Measurements from ENCODE around the gene NGLY1.

Gene NGLY1

GRCh38 chr3:25783661-25784512, 644 bp upstream of the NGLY1 start:
- peak; percentile 62 for DNase-seq

DNA sequence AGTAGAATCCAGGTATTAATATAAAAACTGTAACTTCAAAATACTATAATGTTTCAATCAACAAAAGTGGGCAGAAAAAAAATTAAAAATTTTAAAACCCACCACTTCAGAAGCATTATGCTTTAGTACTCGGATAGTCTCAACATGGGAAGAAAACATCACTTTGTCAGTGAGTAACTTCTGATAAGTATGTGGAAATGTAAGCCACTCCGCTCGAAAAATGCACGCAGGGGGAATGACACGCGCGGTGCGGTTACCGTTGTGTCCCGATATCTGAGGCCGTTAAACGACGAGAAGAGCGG, 656 bp downstream of the NGLY1 start:
- no peak for DNase-seq

DNA sequence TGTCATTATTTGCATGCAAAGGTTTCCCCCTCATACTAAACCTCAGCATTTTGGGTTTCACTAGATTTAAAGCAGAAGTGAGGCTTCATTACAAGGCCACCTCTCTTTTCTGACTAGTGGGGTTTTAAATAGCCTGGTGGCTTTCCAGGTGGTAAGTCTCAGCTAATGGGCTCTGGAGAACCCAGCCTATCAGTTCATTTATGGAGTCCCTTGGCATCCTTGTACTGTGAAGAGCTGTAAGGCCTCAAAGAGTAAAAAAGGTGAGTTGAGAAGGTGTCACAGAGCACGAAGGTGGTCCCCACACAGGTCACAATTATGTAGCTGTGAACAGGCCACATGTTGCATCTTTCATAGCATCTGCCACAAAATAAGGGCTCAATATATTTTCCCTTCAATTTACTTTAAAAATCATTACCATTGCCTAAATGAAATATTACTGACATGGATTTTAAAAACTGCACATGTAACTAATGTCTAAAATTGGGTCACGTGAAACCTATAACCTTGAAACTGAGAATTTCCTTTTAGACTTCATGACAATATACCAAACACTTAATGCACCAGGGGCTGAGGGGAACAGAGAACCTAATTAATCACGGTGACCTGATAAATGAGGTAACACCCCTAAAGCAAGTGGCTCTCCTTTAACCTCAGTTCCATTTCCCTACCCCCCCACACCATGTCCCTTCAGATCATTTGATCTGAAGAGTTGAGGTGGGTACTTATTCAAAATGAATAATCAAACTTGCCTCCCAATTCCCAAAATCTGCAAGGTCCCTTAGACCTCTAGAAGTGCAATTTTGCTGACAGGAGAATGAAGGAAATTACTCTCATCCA, 1.3 kb downstream of the NGLY1 start:
- no peak for DNase-seq

- DNase-seq = no peak
Observed at GRCh38 chr3:25781145-25781757, 2.0 kb downstream of the NGLY1 start.

DNA sequence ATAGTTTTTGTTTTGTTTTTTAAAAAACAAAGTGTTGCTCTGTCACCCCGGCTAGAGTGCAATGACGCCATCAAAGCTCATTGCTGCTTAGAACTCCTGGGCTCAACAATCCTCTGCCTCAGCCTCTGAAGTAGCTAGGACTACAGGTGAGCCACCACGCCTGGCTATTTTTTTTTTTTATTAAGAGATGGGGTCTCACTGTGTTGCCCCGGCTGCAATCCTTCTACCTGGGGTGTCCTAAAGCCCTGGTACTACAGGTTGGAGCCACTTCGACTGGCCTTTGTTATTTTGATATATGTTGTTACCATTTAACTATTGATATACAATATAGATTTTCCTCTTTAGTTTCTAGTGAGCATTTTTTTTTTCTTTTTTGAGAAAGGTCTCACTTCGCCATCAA, 2.6 kb downstream of the NGLY1 start:
- DNase-seq = no peak

DNA sequence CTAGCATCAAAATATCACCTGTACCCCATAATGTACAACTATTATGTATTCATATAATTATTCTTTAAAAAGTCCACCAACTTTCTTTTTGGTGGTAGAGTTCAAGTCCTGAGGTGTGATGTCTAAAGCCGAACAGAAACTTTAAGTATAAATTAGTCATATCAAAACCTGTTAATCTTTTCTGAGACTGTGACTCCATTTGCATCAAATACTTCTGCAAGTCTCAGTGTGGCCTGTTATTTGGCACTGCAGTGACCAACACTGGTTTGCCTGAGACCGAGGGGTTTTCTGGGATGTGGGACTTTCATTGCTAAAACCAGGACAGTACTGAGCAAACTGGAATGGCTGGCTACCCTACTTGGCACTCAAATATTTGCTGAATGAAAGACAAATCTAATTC, 7.3 kb downstream of the NGLY1 start:
- DNase-seq = no peak

GRCh38 chr3:25768851-25769250, 14.4 kb downstream of the NGLY1 start:
- DNase-seq = no peak

DNA sequence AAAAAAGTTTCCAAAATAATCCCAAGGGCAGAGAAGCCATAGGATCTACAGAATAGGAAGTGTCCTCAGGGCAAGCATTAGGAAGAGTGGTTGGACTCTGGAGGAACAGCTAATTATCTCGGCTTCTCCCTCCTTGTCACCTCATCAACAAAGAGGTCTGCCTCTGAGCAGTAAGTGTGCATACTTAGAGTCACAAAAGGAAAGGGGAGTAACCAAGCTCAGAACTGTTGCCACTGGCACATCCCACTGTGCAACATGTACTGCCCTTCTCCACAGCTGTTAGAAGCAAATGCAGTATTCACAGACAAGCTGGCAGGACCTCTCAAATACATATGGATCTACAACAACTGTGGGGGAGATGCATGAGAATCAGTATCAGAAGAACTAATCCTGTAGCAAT, 31.5 kb downstream of the NGLY1 start:
- no peak for DNase-seq

DNA sequence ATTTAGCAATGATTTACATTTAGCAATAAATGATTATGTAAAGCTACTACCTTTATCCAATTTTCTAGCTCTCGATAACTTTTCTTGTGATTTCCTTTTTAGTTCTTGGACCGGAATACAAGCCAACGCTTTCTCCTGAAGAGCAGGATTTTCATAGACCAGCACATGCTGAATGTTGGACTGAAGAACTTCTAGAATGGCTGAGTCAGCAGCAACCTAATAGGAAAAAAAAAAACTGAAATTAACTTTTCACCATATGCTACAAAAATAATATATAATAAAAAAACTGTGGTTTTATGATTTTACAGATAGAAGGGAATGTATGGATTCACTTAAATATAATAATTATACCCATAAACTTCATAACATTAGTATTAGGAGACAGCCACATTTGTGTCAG, 32.2 kb downstream of the NGLY1 start:
- no peak for DNase-seq

DNA sequence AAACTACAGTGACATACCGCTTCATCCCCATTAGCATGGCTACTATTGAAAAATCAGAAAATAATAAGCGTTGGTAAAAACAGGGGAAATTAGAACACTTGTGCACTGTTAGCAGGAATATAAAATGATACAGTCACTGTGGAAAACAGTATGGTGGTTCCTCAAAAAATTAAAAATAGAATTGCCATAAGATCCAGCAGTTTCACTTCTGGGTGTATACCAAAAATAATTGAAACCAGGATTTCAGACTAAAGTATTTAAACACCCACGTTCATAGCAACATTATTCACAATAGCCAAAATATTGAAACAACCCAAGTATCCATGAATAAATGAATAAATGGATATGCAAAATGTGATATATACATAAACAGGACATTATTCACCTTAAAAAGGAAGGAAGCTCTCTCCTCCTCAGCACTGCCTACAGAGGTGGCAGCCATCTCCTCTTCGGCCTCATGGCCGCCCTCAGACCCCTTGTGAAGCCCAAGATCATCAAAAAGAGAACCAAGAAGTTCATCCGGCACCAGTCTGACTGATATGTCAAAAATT, 34.1 kb downstream of the NGLY1 start:
- no peak for DNase-seq

DNA sequence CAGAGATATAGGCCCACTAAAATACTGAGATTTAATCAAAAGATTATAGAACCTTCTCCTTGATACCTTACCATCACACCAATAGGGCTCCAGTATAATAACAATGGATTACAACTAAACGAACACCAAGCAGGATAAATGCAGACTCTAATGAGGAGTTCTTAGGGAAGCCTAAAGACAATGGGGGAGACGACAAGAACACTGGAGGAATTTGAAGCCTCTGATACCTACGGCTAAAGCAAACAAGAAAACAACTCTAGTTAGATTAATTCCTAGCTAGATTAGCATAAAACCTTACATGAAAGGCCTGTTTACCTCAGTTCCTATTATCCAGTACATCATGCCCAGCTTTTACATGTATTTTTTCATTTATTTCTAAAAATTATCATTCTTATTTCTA, 35.1 kb downstream of the NGLY1 start:
- no peak for DNase-seq

GRCh38 chr3:25747033-25747432, 36.2 kb downstream of the NGLY1 start:
- no peak for DNase-seq

DNA sequence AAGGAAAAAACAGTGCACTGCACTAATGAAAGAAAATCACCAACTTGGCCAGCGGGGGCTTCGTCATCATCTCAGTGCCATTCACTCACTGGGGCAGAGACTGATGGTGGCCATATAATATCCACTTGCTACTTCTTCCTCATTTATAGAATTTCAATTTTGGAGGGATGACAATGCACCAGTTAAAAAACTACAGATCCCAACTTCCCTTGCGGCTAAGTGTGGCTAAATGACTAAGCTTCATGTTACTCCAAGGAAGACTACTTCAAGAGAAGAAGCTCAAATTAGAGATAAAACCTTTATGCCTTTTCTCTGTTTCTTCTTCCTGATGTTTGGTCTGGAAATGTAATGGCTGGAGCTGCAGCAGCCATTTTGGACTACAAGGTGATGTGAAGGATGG, 38.8 kb downstream of the NGLY1 start:
- DNase-seq = no peak

DNA sequence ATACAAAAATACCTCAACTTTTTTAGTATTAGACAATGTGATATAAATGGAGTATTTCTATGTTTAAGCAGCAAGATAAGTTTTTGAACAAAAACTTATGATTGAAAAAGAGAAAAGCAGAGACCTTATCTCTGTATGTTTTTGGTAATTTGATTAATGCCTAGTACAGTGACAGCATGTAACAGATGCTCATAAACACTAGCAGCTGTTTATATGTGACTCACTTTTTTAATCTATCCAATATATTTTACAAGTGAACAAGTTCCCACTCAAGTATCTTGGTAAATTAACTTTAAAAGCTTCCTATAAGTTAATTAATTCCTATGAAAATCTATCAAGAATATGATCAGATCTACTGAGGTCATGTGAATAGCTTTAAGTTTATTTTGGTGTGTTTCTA, 55.1 kb downstream of the NGLY1 start:
- DNase-seq = no peak

GRCh38 chr3:25727316-25727715, 55.9 kb downstream of the NGLY1 start:
- no peak for DNase-seq

GRCh38 chr3:25725810-25726209, 57.4 kb downstream of the NGLY1 start:
- no peak for DNase-seq

DNA sequence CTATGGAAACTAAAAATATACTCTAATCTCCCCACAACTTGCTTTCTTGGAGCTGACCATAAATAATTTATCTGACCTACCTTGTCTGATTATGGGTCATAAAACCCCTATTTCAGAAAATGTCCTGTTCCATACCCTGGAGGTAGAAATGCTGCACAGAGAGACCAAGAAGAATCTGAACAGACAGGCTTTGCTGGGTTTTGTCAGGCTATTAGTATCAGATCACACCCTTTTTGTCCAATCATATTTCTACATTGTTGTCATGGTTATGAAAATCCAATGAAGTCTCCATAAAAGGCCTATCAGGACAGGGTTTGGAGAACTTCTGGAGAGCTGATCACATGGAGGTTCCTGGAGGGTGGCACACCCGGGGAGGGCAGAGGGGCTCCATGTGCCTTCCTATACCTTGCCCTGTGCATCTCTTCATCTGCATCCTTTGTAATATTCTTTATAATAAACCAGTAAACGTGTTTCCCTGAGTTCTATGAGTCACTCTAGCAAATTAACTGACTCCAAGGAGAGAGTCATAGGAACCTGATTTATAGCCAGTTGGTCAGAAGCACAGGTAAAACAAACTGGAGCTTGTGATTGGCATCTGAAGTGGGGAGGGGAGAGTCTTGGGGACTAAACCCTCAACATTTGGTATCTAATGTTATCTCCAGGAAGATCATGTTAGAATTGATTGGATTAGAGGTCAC, 58.1 kb downstream of the NGLY1 start:
- DNase-seq = no peak

DNA sequence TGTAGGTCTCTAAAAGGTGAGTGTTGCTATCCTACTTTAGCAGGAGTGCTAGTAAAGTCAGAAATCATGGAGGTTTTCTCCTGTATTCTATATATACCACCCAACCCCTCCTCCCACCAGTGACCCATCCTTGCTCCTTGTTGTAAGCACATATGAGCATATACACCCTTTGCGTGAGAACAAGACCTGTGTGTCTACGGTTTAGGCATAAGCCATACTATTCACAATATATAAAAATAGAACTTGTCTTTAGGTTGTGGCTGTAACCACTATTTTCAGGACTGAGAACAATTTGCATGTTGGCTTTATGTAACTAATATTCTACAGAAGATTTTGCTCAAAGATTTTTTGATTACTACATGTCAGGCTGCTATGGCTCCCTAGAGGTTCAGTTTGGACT, 59.4 kb downstream of the NGLY1 start:
- DNase-seq = no peak

- no peak for DNase-seq
Observed at GRCh38 chr3:25719321-25719720, 63.9 kb downstream of the NGLY1 start.

DNA sequence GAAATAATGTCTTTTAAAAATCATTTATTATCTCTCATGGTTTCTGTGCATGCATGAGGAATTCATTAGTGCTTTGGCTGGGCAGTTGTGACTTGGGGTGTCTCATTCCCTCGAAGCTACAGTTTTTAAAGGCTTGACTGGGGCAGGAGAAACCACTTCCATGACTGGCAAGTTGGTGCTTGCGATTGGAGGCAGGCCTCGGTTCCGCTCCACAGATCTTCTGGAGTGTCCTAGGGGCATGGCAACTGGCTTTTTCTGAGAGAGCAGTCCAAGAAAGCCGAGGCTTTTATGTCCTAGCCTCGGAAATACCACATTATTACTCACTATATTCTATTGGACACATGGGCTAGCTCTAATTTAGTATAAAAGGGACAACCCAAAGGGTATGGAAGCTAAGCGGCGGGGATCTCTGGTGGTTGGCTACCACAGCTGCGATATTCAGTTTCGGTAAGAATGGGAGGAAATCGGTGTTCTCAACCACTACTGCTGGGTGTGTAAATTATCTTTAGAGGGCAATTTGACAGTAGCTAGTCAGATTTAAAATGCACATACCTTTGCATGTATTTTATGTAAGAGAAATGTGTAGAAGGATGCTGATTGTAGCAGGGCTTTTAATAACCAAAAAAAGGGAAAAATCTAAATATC, 69.8 kb downstream of the NGLY1 start:
- no peak for DNase-seq

DNA sequence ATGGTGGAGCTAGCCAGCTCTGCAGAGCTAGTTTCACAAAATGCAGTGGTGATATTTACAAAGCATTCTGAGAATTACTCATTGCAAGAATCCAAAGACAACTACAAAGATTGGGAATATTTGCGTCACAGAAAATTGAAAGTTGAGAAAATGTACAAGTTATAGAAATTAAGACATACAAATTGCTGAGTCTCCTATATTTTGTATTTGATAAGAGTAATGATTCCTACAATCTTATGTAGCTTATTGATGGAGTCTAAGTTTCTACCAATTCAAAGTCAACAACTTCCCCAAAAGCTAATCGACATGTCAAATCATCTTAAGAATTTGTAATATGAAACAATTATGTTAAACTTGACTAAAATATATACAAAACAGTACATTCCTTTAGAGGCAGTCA, 72.2 kb downstream of the NGLY1 start:
- no peak for DNase-seq

- DNase-seq = no peak
Observed at GRCh38 chr3:25708036-25708435, 75.2 kb downstream of the NGLY1 start.
